Kidney tubule cell (primary cell): ENCODE measurements around the gene CHI3L2.
A peak's percentile ranks its signal among the peaks of the same experiment; 100 is the strongest.

Experiments used
- DNase-seq: peaks from one replicate; pipeline ENCODE4 v3.0.0-alpha.2; 2018; ENCODE audit warnings: low spot score

CHI3L2 gene

DNA sequence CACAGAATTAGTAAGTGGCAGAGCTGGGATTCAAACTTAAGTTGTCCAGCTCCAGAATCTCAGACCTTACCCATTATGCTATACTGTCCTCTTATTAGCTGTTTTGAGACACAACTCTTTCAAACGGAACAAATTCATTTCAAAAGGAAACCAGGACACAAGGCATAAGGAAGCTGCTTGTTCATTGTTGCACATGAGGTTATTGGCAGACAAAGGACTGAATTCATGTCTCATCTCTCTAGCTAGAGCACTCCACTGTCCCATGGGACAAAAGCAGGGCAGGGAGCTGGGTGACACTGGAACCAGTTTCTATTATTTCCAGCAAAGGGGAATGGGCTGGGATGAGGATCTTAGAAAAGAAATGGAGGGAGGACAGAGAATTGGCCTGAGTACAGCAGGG is 26.4 kb downstream of the CHI3L2 start:
- no peak for DNase-seq

DNA sequence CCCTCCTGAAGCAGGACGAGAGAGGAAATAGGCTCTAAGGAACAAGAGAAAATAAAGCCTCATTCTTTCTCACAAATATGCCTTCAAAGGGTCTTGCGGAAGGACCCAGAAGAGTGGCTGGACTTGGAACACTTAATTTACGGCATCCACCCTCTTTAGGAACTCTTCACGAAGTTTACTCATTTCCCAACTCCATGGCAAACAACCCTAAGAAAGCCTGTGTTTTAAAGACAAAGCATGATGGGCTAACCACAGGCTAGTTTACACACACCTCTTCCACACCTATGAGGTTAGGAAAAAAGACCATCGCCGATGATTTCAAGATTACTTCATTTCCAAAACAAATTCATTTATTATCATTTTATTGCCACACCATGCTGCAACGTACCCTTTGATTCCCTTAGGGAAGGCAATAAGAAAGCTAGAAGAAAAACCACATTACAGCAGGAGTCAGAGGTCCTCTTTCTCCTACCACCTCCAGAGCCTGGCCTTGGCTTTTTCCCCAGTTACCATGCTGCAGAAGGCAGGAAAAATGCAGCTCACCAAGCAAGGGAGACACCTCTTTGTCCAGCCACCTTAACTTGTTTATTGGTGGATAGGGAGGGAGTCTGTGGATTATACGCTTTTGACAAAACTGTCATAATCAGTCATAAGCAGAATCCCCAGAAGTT is 29.6 kb downstream of the CHI3L2 start:
- DNase-seq, result no peak

DNA sequence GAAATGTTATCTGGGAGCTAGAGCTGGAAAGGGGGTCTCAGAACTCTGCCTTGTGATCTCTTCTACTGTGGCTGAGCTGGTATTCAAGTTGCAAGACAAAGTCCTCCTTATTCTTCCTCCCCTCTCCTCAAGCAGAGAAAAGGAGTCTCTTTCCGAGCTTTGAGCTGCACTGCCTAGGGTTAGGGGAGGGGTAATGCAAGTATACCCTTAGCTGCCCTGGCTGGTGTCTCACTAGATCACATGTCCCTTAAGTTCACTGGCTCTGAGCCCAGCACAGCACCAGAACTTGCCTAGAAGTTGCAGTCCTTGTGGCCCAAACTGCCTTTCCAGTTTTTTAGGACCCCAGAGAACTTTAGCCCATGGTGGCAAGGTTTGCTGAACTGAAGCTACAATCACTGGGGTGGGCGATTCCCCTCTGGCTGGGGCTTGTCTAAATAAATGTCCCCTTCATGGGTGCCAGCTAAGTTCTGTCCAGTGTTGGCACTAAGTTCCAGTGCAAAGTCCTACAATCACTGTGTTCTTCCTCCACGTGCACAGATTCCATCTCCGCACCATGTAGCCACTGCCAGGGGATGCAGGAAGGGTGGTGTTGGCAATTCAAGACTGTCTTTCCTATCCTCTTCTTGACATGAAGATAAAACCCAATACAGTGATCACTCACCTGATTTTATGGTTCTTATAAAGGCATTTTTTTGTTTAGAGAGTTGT is 40.4 kb downstream of the CHI3L2 start:
- no peak for DNase-seq

DNA sequence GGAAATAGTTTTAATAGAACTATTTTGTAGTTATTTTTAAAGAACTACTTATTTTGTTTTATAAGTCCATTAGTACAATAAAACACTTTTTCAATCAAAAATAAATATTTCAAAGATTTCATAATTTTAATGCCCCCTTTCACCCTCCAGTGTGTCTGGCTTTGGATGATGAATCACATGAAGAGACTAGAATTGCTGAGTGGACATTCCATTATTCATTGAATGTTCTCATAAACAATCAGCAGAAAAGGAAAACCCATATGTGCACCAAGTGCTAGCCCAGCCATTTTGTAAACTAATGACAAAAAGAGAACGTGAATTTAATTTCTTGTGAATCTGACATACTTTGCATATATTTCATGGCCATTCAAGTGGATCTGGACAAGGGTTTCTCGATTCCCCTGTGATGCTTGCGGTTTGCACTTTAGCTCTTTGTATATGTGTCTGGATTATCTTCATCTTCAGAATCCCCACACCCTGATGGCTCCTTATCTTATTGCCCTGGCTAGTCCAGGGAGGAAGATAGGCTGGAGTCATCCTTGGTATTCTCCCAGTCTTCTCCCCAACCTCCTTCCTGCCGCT is 42.4 kb downstream of the CHI3L2 start:
- DNase-seq, result no peak

DNA sequence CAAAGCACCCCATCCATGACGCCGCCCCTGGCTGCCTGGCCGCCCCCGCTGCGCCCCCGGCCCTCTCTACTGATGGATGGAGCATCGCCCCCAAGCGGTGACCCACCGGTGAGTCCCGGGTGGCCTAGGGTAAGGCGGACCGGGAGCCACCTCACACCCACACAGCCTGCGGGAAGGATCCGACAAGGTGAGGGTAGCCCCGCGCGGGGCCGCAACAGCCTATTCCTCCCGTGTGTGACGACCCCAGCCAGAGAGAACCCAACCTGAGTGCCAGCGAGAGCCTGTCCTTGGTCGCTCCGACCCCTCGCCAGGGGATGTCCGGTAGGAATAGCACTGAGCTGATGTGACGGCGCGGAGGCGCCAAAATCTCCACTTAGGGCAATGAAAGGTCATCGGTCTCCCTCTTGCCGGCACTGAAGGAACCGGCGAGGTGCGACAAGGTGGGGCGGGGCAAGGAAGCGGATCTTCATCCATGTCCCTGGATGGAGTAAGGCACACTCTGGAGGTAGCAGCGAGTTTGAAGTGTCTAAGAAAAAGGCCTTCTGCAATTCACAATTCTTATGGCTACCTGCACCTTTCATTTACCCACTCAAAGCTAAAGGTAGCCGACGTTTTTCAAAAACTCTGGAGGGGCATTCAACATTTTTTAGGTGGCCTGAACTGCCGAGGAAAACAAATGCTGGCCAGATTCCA is 43.4 kb downstream of the CHI3L2 start:
- DNase-seq, result no peak

DNA sequence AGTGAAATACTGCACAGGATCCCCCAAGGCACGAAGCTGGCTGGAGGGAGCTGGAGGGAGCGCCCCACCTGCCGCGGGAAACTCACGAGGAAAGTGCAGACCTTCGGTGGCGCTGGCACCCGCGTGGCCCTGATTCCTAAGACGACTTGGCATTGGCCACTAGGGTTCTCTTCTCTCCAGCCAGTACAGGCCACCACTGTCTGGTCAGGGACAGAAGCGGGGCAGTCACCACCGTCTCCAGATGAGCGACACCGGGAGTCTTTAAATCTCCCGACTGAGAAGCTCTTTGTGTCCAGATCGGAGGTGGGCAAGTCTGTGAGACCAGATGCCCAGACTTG is 43.9 kb downstream of the CHI3L2 start:
- no peak for DNase-seq

DNA sequence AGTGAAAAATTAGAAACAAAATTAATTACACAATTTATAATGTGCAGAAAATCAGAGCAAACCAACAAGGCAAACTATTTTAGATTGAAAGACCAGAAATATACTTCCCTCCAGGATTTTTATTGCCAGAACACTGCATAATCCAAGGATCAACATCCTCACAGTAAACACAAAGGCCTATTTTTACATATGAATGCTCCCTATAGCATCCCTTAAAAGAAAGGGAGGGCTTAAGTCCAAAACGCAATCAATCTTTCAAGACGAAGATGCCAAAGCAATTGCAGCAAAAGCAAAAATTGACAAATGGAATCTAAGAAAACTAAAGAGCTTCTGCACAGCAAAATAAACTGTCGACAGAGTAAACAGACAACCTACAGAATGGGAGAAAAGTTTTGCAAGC is 44.6 kb downstream of the CHI3L2 start:
- DNase-seq, result no peak

DNA sequence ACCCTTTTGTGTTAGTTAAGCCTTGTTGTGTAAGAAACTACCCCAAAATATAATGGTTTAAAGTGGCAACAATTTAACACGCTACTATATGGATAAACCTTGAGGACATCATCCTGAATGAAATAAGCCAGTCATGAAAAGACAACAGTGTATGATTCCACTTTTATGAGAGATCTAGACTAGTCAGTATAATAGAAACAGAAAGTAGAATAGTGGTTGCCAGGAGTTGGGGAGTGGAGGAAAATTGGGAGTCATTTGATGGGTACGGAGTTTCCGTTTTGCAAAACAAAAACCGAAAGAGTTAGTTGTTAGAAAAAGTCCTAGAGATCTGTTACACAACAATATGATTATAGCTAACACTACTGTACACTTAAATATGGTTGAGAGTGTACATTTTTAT is 47.1 kb downstream of the CHI3L2 start:
- DNase-seq, result no peak

DNA sequence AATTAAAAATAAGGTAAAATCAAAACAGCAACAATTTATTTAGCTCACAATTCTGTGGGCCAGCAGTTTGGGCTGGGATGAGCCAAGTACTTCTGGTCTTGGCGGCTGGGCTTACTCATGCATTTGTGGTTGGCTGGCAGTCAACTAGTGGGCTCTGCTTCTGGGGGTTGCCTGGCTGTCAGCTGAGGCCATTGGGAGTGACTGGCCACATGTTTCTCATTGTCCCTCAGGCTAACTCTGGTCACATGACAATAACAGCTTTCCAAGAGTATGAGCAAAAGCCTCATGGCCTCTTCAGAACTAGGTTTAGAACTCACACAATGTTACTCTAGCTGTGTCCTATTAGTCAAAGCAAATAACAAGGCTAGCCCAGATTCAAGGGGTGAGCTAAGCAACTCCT is 47.6 kb downstream of the CHI3L2 start:
- DNase-seq, result peak; percentile 76

DNA sequence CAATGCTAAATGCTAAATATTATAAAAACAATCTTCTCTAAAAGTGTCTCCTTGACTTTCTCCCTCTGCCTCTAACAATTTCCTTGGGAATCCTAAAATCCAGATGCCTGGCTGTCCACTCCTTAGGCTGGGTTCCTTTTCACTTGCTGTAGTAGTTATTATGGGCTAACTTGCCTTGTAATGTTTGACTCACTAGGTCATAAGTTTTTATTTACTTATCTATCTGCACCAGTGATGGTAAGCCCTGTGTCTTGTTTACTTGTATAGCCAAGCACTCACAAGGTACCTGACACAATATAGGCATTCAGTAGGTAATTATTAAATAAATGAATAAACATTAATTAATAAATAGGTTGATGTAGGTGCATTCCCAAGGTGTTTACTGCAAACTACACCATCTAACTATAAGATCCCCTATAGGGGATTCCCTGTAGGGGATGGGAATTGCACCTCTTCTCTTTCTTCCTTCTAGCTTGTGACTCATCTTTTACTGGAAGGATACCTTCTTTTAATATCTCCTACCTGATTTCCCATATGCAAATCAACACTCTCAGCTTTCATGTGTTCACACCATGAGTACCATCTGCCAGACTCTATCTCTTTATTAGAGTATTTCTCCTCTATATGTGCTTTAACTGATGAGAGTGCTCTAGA is 48.4 kb downstream of the CHI3L2 start:
- peak; percentile 11 for DNase-seq

DNA sequence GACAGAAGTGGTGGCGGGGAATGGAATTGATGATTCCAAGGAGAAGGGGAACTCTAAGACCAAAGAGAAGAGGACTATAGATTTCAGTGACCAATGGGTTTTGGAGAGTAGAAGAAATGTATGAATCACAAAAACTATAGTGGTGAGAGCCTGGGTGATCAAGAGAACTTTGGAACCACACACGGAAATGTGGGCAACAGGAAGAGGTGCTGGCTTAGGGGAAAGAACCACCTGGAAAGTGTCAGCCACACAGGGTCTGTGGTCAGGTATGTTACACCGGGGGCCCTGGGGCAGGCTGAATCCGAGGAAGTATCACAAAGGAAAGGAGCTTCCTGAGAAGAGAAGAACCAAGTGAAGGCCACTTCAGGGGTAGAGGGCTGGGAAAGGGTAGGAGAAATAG is 51.6 kb downstream of the CHI3L2 start:
- DNase-seq, result no peak

DNA sequence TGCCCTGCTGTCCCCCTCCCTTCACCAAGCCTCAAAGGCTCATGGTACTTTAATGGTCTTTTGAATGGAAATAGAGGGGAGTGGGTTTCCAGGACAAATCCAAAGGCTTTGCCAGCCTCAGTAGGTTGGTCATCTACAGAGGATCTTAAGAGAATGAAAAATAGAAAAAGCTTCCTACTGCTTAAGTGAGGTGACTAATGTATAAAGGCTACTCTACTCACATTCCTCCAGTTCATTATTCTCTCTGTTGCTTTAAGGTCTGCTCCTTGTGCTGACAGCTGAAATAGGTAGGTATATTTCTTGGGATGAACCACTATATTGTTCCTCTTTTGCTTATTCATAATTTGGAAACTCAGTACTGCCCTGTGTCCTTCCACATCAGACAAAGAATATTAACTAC is 52.8 kb downstream of the CHI3L2 start:
- peak; percentile 19 for DNase-seq

DNA sequence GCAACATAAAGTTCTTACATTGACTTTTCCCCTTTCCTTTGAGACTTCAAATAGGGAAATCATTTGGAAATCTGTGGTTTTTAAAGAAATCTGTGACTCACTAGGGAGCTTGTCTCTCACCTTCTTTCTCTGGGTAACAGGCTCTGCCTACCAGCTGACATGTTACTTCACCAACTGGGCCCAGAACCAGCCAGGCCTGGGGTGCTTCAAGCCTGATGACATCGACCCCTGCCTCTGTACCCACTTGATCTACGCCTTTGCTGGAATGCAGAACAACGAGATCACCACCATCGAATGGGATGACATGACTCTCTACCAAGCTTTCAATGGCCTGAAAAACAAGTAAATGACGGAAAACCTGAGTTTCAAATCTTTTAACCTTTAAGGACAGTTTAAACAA is 53.9 kb downstream of the CHI3L2 start:
- peak; percentile 39 for DNase-seq

DNA sequence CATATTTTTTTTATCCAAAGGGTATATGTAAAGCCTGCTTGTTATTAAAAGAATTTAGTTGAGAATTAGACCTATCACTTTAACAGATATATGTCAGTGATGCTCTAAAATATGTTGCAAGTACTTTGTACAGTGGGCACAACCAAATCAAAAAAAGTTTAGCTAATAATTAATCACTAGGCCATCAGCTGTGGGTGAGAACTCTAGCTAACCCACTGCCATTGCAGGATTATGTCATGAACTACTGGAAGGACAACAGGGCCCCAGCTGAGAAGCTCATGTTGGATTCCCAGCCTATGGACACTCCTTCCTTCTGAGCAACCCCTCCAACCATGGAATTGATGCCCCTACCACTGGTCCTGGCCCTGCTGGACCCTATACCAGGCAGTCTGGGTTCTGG is 56.3 kb downstream of the CHI3L2 start:
- DNase-seq, result peak; percentile 25

DNA sequence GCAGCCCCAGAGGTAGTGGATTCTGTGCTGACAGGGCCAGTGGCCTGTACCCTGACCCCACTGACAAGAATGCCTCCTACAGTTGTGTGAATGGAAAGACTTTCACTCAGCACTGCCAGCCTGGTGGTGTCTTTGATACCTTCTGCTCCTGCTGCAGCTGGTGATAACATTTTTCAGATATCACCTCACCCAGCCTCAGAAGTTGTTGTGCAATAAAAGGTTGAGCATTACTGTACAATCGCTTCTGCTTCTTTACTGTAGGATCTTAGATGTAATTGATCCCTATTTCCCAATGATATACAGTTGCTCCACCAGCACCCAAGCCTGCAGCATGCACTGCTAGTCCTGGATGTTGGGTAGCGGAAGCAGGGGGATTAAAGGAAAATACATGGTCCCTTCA is 58.4 kb downstream of the CHI3L2 start:
- DNase-seq, result no peak

DNA sequence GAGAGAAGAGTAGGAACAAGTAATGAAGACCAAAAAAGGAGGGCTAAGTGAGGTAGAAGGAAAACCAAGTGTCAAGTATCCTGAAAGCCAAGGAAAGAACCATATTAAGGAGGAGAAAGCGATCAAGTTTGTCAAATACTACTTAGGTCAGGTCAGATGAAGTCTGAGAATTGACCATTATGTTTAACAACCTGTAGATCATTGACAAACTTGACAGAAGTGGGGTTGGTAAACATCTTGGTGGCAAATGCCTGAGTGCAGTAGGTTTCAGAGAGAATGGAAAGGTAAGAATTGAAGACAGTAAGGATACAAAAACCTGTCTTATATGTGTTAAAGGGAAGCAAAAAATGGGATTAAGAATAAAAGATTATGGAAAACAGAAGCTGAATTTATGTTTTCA is 59.4 kb downstream of the CHI3L2 start:
- no peak for DNase-seq

DNA sequence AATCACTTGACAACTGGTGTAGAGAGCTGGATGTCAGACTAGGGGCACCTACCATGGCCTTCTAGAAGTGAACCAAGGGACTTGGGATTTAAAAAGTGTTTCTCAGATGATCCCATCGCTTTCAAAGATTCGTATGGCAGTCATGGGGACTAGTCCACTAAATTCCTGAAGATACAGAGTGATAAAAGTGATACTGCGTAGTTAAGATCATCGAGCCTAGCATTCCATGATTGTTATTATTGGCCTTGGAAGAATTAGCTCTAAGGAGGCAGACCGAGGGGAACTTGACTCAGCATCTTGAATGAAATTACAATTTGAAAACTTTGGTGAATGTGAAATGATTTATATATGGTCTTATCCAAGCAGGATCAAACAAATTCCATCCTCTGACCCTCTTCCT is 61.9 kb downstream of the CHI3L2 start:
- DNase-seq, result no peak

DNA sequence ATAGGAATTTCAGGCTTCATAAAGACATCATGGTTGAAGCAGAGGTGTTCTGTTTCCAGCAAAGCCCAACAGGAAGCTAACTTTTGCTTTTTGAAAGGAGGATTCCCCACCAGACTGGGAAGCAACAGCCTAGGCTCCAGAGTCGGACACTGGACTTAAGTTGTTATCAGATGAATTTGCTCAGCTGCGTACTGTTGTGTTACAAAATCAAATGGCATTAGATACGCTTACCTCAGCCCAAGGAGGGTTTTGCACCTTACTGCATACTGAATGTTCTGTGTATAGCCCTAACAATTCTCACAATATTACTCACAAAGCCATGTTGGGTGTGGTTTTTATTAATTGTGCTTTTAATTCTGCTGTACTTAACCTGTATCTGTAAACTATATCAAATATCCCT is 62.6 kb downstream of the CHI3L2 start:
- no peak for DNase-seq

DNA sequence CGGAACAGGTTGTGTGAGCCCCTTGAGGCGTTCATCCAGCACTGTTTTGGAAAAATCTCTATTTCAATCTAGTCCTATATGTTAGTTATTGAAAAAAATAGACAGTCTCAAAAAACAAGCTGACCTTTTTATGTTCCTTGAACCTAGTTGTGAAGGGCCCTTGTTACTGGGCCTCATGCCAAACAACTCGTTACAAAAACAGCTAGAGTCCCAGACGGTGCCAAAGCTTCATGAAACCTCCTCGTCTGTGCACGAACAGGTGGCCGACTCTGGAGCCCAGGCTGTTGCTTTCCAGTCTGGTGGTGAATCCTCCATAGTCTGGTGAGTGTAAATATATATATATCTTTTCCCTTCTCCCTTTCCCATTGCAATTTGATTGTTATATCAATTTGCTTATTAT is 63.1 kb downstream of the CHI3L2 start, which contains the start of gene CHIA:
Gene CHIA (plus strand): TSS at position 222 of the 400 bp plus-strand sequence. CDS start 19,617 bp downstream, outside the sequence.
- DNase-seq, result peak; percentile 48
